SHP77 (cell line): Measurements from ENCODE around the gene MEOX2.
A peak's percentile ranks its signal among the peaks of the same experiment; 100 is the strongest.

Source experiments
- DNase-seq, 2 experiments: peaks; one replicate each; lab custom pipeline; 2025; lab: John Stamatoyannopoulos, UW

Gene MEOX2

DNA sequence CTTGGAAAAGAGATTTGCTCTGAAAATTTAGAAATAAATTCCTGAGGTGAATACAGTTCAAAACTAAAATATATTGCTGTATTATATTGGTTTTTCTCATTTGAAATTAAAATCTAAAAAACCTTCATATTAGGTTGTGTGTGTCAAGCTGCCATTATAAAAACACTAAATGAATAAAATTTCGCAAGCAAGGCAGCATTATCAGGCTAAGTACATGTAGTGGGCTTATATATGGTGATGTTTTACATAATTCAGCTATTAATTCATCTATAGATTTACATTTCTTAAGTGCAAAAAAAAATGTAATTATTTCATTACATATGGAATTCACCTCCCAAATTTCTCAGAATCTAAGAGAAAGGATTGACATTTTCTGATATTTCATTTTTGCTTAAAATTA, 5.3 kb downstream of the MEOX2 start:
- no peak for DNase-seq

DNA sequence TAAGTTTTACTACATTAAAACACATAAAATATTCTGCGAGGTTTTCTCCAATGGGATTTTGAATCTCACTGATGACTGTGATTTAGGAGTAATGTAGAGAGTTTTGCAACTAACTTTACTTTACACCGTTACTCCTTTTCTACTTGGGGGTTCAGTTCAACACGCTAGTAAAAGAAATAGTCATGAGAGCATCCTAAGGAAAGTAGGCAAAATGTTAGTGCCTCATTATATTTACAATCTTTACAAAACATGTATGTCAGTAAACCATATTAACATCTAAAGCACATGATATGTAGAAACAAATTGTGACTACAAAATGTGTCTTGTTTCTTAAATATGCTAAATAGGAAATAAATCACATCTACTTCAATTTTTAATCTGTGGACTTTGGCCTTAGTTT, 6.0 kb downstream of the MEOX2 start:
- DNase-seq, result no peak

DNA sequence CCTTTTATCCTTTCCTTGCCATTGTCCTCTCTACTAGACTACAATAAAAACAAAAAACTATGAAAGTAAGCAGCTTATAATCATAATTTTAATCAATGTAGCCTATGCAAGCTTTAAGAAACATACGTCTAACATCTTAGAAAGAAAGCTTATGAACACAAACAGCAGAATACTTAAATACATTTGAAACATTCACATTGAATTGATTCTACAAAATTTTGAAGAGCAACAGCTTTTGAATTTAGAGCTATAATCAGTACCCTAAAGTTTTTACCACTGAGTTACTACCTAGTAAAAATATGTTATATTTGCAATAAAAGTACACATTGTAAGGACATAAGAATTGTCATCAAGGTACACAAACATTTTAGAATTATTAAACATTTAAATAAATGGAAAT, 7.2 kb downstream of the MEOX2 start:
- DNase-seq, result no peak

DNA sequence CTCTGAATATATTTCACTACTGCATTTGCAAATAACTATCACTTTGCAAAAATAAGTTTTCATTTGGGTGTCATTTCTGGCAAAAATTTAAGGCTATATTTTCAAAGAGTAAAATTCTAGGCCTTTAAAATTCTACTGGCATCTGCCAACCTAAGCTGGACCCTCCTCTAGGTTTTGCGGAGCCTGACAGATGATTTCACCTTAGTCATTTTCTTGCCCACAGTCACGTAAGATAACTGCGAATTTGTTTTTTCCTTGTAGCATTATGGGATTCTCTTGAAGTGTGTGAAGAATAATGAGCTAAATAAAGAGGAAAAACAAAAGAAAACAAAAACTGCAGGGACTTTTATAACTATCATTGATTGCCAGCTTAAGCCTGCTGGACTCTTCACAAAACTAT, 7.8 kb downstream of the MEOX2 start:
- DNase-seq, result no peak

DNA sequence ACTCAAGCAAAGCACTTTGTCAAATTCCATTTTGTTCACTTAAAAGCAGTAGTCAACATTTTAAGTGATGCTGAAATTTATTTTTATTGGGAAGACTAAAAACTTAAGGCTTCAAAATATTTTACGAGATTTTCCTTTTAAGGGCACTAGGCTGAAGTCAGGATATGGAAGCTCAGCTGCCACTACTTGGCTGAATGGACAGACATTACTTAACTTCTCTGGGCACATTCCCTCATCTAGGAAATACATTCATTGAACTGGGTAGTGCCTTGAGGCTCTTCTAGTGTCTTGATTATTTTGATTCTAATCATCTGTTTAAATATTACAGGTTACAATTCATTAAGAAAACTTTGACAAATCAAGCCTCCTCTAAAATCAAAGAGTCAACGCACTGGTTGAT, 11.1 kb downstream of the MEOX2 start:
- no peak for DNase-seq

DNA sequence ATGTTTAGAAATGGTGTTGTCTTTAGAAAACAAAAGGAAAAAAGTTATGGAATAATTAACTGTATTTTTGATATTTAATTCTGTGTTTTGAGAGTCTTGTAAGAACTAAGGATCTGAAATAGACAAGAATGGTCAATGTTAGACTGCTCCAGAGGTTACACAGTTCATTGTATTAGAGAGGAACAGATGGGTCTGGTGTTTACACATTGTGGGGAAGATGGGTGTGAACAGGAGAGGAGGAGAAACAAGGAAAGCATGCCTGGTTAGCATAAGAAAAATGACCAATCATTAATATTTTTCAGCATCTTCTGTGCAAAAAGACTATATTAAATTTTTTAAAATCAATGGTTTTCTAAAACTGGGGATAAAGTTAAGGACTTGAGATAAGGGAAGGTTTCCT, 11.9 kb downstream of the MEOX2 start:
- DNase-seq, result no peak

DNA sequence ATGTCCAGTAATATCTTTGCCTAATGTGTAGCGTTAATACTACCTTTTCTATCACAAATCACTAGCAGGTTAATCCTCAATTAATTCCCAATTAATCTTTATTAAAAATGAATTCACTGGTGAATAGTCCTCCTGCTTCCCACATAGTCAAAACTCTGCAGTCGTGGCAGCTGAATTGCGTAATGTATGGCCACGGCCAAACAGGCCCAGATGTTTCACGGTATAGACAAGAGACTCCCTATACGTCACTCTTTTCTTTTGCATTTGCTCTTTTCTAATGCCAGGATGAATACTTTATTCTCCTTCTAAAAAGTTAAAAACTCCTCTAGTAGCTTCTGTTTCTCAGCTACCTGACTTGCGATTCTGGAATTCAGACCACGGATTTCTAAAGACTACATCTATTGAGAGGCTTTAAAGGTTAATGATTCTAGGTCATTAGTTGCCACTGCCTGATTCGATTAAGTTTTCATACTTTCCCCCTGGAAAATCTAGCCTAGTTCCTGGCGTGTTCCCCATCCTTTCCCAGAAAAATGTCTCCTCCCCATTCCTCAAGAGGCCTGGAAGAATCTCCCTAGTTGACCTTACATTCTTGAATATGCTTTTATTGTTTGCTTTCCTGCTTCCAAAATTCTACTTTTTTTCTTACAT, 16.9 kb downstream of the MEOX2 start:
- no peak for DNase-seq

DNA sequence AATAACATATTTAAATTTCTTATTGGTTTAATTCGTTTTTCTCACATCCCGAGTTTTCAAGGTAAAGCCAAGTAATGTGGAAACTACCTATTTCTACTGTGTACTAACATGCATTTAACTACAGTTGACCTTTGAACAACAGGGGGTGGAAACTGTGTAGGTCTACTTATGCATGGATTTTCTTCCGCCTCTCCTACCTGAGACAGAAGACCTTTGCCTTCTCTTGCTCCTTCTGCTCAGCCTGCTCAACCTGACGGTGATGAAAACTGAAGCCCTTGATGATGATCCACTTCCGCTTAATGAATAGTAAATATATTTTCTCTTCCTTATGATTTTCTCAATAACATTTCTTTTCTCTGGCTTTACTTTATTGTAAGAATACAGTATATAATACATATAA, 18.5 kb downstream of the MEOX2 start:
- no peak for DNase-seq

DNA sequence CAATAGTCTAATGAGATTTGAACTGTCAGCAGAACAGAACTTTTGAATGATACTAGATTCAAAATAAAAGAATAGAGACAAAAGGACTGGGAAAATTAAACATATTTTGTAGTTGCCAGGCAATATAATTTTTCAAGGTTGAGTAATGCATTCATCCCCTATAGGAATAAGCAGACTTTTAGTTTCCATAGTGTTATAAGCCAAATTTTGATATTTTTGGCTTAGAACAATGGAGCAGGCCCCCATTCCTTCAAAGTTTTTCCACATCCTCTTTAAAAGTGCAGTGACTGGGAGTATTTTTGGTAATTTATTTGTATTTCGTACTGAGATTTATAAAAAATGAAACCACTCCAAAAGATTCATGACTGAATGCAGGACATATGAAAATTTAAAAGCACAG, 24.0 kb downstream of the MEOX2 start:
- no peak for DNase-seq

DNA sequence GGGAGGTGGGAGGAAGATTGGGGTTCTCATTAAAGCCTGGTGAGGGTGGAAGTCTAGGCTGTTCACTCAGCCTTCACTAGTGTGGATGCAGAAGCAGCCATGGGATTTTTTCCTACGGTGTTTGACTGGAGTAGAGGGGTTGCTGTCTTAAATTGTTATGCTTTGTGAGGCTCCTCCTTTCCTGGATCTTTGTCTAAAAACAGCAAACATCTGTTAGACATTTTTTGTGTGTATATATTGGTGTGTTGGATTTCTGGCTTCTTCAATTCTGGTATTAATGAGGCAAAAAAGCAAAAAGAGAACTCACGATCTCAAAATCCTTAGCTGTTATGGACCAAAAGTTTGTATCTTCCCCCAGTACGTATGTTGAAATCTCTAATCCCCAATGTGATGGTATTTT, 28.2 kb downstream of the MEOX2 start:
- no peak for DNase-seq

DNA sequence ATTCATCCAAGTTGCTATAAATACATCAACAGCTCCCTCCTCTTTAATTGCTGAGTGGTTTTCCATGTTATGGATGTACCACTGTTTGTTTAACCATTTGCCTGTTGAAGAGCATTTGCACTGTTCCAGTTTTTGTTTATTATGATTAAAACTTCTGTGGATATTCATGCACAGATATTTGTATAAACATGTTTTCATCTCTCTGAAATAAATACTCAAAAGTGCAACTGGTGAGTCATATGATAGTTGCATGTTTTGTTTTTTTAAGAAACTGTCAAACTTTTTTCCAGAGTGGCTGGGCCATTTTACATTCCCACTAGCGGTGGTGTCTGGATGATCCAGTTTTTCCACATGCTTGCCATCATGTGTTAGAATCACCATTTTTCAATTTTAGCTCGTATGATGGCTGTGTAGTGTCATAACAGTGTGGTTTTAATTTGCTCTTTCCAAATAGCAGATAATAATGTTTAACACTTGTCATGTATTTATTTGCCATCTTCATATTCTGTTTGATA, 33.6 kb downstream of the MEOX2 start:
- no peak for DNase-seq

DNA sequence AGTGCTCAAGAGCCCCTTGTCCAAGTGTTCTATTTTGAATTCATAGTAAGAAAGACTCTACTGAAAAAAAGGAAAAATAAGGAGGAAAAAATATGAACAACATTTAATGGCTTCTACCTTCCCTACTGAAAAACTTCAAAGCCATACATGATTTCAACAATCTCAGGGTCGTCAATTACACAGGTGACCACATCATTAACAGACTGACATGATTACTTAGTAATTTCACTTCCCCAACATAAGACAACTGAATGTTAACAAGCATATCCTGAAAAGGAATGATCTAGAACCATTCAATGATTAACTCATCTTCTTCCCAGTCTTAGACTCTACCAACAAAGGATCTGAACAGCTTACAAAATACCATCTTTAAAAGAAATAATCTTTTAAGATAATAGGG, 34.8 kb downstream of the MEOX2 start:
- no peak for DNase-seq

DNA sequence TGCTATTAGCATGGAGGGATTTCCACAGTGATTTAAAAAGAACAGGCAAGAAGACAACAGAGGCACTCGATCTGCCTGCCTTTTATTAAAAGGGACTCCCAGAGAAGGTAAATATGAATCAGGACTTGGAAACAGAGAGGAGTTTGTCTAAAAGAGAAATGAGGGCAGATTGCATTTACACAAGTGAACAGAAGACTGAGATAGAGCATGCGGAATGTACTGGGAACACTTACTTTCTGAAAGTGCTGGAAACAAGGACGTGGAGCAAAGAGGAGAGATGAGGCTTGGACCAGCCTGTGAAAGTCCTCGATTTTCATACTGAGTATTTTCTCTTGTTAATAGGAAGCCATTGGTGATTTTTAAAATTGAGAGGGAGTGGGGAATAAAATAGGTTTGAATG, 35.7 kb downstream of the MEOX2 start:
- DNase-seq, result no peak

DNA sequence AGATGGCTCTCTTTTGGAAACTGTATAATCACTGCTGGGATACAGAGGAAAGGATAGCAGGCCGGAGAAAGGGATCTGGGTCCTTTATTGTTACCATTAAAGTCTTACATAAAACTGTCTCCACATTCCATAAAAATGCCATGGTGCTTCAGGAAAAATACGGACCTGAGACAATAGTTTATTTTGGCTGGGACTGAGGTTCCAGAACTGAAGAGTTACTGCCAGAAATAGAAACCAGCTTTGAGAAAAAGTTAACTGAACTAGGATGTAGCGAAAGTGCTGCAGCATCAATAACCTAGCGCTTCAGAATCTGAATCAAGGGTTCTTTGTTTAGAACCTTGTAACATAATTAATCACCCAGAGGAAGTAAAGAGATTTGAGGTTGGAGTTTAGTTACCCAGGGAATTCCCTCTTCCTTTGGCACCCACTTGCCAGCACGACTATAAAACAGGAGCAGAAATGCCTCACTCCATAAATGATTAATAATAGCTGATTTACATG, 38.0 kb downstream of the MEOX2 start:
- DNase-seq, result no peak

DNA sequence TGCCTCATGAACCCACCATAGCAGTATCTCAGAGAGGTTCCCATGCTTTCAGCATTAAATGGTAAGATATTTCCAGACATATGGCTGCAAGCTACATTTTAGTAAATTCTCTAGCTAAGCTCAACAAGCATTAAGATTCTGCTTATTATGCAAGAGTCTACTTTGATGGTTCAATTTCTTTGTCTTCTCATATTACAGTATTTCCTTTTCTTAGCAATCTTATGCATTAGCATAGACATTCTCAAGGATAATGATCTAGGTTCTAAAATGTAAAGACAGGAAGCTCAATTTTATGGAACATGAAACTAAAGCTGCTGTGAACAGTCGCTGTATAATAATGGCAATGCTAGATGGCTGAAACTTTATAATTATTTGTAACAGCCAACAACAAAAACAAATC, 39.2 kb downstream of the MEOX2 start:
- DNase-seq, result no peak

DNA sequence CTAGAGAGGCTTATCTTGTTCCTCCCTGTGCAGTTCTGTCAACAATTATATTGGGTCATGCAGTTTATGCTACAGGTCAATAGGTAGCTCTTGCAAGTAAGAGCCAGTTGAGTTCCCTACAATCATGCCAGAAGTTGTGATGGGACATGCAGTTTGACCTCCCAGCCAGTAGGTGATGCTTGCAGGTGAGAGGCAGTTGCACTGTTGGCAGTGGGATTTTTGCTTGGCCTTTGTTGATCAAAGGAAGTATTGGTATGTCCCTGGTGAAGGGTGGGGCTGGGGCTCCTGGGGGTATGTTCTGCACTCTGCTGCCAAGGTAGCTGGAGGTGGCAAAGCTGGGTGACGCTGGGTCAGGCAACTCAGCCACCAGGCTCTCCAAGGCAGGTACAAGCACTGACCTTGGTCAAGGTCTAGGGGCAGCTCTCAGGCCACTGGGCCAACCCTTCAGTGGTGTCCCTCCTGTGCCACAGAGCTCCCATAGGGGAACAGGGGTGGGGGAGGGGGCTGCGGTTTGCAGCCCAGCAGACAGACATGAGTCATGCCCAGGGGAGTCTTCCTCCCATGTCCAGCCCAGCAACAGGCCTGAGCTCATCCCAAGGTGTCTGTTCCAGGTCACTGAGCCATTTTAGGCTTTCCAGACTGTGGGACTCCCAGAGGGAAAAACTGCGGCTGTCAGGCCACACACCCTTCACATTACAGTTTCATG, 43.3 kb downstream of the MEOX2 start:
- no peak for DNase-seq

DNA sequence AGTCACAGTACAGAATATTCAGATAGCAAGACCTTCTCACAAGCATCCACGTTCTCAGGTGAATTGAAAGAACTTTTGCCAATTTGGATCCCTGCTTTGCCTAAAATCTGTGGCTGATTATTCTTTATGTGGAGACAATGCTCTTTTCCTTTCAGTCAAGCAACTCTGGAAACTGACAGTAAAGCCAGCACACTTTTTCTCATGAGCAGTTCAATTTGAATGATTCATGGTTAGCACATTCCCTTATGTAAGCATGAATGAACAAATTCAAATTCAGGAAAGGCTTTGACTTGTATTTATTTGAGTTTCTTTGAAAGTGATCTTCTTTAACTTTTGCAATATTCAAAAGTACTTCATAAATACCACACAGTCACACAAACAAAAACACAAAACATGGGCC, 57.6 kb downstream of the MEOX2 start:
- no peak for DNase-seq

DNA sequence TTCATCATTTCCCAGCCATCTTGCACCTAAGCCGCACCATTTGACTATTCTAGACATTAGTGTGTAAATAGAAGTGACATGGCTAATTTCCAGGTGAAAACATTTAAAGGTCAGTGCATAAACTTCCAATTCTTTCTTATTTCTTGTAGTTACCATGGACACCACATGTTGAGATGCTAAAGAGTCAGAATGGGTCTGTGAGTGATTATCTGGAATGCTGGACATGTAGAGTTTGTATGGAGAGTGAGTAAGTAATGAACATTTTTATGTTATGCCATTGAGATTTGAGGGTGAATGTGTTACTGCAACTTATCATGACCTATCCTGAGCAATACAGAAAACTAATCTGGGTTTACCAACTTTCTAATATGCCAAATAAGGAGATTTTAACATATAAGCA, 60.4 kb downstream of the MEOX2 start:
- no peak for DNase-seq

DNA sequence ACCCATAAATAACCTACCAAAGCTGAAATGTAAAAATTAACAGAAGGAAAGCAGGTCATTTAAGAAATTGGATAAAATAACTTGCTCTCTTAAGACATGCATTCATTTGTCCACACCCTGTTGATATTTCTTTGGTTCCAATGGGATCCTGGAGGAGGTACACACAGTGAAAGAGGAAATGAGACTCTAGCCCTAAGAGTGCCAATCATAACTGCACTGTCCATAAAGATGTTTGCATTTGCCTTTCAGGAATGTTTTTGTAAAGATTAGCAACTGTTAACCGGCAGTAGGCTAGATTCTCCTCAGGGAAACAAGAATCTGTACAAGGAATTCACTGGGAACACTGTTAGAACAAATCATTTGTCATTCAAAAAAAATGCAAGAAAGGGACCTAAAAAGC, 61.0 kb downstream of the MEOX2 start:
- DNase-seq, result no peak

DNA sequence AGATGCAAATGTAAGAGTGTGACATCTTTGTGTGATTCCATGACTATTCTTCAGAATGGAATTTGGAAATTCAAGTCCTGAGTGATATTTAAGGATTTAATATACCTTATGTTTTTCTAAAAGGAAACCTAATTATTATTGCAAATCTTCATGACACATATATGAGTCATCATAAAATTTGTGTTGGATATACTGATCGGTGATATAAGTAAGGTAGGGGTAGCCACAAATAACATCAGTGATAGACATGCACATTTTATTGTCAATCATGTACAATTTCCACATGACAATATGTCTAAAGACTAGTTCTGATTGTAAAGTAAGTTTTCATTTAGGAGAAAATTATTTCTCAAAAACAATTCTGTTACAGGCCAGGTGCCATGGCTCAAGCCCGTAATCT, 65.0 kb downstream of the MEOX2 start:
- DNase-seq, result no peak

DNA sequence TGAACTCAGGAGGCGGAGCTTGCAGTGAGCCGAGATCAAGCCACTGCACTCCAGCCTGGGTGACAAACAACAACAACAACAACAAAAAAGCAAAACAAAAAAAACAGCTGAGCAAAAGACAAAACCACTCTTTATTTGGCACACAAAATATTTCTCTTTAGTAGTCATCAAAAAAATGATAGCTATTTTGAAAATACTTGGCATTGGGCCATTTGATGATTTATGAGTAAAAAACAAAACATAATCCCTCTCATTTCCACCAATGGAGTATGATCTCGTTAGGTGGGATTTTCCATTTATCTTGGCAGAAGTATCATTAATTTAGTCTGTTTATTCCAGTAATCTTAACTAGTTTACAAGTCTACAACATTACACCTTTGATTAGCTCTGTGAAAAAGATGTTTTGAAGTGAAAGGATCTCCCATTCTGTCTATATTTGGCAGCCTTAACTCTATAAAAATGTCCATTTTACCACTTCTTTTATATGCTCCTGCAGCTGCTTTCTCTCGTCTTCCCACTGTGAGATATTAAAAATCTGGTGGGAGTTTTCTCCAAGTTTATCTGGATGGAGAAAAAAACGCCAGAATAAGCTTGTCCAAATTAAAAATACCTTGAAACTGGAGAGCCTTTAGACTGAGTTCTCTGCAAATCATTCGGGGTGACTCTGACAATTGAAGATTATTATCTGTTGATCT, 65.8 kb downstream of the MEOX2 start:
- DNase-seq, result no peak

DNA sequence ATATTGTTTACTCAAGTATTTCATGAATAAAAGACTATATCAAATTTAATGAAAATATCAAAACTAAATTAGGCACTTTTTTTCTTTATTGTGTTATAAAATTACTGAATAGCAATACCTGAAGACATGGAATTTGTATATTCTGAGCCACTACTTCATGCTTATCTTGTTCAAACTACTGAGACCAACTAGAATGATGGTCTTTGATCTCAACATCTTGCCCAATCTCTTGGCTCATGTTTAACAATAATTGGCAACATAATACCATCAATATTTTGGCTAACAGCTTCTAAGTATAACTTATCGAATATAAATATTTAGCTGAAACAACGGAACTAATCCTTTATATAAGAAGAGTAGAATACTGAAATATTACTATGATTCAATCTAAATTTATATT, 68.2 kb downstream of the MEOX2 start:
- no peak for DNase-seq

DNA sequence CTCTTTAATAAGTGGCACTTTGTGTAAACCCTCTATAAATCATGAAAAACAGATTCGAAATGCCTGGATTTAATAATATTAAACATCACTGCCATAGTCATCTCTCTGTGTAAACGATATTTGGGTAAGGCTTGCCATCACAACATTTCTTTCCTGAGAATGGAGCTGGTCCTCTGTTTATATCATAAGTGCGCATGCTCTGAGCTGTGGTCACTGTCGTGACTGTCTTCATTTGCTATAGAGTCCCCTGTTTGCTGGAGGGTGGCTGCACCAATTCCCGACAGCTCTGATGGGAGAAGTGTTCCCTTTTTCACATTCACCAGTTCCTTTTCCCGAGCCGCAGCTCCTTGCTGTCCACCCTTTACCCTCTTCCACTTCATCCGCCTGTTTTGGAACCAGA, 74.3 kb downstream of the MEOX2 start:
- peak; percentile 86 to 87 for DNase-seq
